OCI-LY1 (cell line): ENCODE measurements around the gene TMC4.

ENCODE experiments used
- EZH2 ChIP-seq: fragments of 200-600 bp; sonication (generic), shearing (Covaris generic); IDR thresholded peaks from 2 replicates; pipeline ENCODE4 v1.8.0; 2017; ENCODE audit warnings: borderline replicate concordance, mixed run types, mild to moderate bottlenecking, antibody characterized with exemption, low read length, moderate library complexity, mixed read lengths
- TF ChIP-seq, protein P1 (sequence below): fragments of 200-600 bp; sonication (generic), shearing (Covaris generic); IDR thresholded peaks from 2 replicates; pipeline ENCODE4 v1.5.1; 2017; ENCODE audit warnings: mild to moderate bottlenecking, antibody characterized with exemption, low read length, moderate library complexity, mixed read lengths

DNA sequence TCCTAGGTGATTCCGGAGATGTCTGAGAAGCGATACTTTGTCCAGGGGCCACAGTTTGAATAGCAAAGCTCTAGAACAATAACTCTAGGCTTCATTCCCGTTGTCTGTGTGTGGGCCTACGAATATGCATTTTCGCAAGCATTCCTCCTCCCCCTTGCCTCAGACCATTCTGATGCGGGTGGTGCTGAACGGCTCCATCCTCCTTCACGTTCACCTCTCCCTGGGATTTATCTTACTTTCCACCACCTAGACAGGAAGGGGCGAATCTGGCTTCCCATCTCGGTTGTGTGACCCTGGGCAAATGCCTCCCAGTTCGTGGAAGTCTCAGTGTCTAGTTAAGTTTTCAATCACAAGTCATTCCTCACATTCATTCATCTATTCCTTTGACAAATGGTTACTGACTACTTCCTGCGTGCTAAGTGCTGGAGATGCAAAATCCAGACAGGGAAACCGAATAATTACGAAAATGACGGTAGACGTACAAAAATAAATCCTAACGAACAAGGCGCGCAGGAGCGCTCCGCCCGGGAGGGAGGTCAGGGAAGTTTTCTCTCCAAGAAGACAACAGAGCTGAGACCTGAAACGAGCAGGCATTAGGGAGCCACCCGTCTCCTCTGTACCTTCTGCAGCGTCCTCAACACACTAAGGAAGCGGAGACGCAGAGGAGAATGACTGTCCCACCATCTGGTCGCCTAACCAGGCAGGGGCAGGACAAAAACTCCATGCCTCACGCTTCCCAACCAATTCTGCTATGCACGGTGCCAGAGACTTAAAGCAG lies 36.7 kb downstream of the TMC4 start:
- TF ChIP-seq, protein P1, sequence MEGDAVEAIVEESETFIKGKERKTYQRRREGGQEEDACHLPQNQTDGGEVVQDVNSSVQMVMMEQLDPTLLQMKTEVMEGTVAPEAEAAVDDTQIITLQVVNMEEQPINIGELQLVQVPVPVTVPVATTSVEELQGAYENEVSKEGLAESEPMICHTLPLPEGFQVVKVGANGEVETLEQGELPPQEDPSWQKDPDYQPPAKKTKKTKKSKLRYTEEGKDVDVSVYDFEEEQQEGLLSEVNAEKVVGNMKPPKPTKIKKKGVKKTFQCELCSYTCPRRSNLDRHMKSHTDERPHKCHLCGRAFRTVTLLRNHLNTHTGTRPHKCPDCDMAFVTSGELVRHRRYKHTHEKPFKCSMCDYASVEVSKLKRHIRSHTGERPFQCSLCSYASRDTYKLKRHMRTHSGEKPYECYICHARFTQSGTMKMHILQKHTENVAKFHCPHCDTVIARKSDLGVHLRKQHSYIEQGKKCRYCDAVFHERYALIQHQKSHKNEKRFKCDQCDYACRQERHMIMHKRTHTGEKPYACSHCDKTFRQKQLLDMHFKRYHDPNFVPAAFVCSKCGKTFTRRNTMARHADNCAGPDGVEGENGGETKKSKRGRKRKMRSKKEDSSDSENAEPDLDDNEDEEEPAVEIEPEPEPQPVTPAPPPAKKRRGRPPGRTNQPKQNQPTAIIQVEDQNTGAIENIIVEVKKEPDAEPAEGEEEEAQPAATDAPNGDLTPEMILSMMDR: no peak
- TF ChIP-seq EZH2: no peak
